HG03439 (cell line): ENCODE data around the gene CHAF1B.

Experiments used
- ATAC-seq: cut with Tn5 transposase; IDR thresholded peaks from one replicate; pipeline ENCODE4 v1.9.1; 2021; ENCODE audit warnings: mild to moderate bottlenecking, moderate library complexity; ENCODE audit not compliant: unreplicated experiment

Gene CHAF1B

GRCh38 chr21:36424592-36424991 lies 39.4 kb downstream of the CHAF1B start:
- ATAC-seq, result no peak

GRCh38 chr21:36425286-36425685 lies 40.1 kb downstream of the CHAF1B start:
- no peak for ATAC-seq

- ATAC-seq, result no peak
Observed at GRCh38 chr21:36427502-36427901, 42.3 kb downstream of the CHAF1B start.

- ATAC-seq, result no peak
Observed at GRCh38 chr21:36428761-36429432, 43.7 kb downstream of the CHAF1B start.

- peak; percentile 81 for ATAC-seq
Observed at GRCh38 chr21:36429947-36430546, 44.9 kb downstream of the CHAF1B start.

GRCh38 chr21:36430841-36431240 lies 45.6 kb downstream of the CHAF1B start:
- no peak for ATAC-seq

- ATAC-seq, result no peak
Observed at GRCh38 chr21:36431252-36431651, 46.1 kb downstream of the CHAF1B start.

- no peak for ATAC-seq
Observed at GRCh38 chr21:36433059-36433709, 48.0 kb downstream of the CHAF1B start.

- no peak for ATAC-seq
Observed at GRCh38 chr21:36434144-36434543, 49.0 kb downstream of the CHAF1B start.

- ATAC-seq, result no peak
Observed at GRCh38 chr21:36436829-36437744, 51.9 kb downstream of the CHAF1B start.

GRCh38 chr21:36437745-36438128 lies 52.5 kb downstream of the CHAF1B start:
- no peak for ATAC-seq

GRCh38 chr21:36441715-36442114 lies 56.5 kb downstream of the CHAF1B start:
- no peak for ATAC-seq

GRCh38 chr21:36446301-36446700 lies 61.1 kb downstream of the CHAF1B start:
- no peak for ATAC-seq

- ATAC-seq, result no peak
Observed at GRCh38 chr21:36450511-36450910, 65.3 kb downstream of the CHAF1B start.

GRCh38 chr21:36451506-36451905 lies 66.3 kb downstream of the CHAF1B start:
- ATAC-seq, result no peak

- no peak for ATAC-seq
Observed at GRCh38 chr21:36452281-36452825, 67.2 kb downstream of the CHAF1B start.

- no peak for ATAC-seq
Observed at GRCh38 chr21:36454093-36454531, 68.9 kb downstream of the CHAF1B start.

- no peak for ATAC-seq
Observed at GRCh38 chr21:36454706-36455105, 69.5 kb downstream of the CHAF1B start.

- ATAC-seq, result no peak
Observed at GRCh38 chr21:36456729-36457414, 71.7 kb downstream of the CHAF1B start.

- no peak for ATAC-seq
Observed at GRCh38 chr21:36459098-36459497, 73.9 kb downstream of the CHAF1B start.
